ENCODE measurements around the gene CD302. TPM values are rescaled to one million over a fixed set of nuclear protein-coding genes. Genes with fewer than 3 reads are reported as not detected.

Gene CD302
- total and polyA plus RNA-seq, 2 of the 8 experiments (the other 6 are each of a cell fraction or from before 2014, with no cell fraction given): 0.76 to 0.79 TPM

DNA sequence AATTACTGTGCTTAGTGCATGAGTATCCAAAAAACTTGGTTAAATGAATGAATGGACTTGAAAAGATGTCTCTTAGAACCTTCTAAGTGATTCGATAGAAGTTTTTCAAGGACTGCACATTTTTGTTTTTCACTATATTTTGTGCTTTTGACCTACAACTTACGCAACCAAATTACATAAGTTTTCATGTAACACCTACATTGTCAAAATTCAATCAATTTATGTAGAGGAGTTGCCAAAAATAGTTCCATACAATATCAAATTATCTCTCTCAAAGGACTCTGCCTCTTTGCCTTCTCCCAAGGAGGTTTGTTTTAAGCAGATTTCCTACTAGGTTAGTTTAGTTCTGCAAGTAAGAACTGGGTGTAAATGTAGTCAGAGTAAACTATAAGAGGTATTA, 75.4 kb downstream of the CD302 start (continued):
- TF ChIP-seq, protein P1, sequence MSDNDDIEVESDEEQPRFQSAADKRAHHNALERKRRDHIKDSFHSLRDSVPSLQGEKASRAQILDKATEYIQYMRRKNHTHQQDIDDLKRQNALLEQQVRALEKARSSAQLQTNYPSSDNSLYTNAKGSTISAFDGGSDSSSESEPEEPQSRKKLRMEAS (IDR thresholded peaks at IDR 0.05): no peak
- TF ChIP-seq SUZ12 (IDR thresholded peaks at IDR 0.05; ENCODE audit: low read length) (no peak), CHD1 (IDR thresholded peaks at IDR 0.05; ENCODE audit: low read depth, low read length) (no peak), POLR2AphosphoS5 (IDR thresholded peaks at IDR 0.05; ENCODE audit: low read depth, low read length) (no peak), ZNF274 (IDR thresholded peaks at IDR 0.05; ENCODE audit: borderline replicate concordance, extremely low read depth, low read length) (no peak)
